Eye (tissue), 1 donor: ENCODE measurements around the gene SDS.

Source experiments
- DNase-seq: peaks from one replicate; pipeline ENCODE4 v3.0.0-alpha.2; 2015

SDS gene

GRCh38 chr12:113398346-113399290, 5.1 kb downstream of the SDS start:
- DNase-seq = no peak

GRCh38 chr12:113397497-113398197, 6.0 kb downstream of the SDS start:
- no peak for DNase-seq

- DNase-seq = no peak
Measured at GRCh38 chr12:113396828-113397496, 6.7 kb downstream of the SDS start.

GRCh38 chr12:113396200-113396599, 7.5 kb downstream of the SDS start:
- DNase-seq = no peak

- DNase-seq = no peak
Measured at GRCh38 chr12:113395119-113395518, 8.6 kb downstream of the SDS start.

- DNase-seq = no peak
Measured at GRCh38 chr12:113393749-113394148, 9.9 kb downstream of the SDS start.

GRCh38 chr12:113392988-113393579, 10.6 kb downstream of the SDS start:
- DNase-seq = no peak

- DNase-seq = no peak
Measured at GRCh38 chr12:113392520-113392919, 11.2 kb downstream of the SDS start.

GRCh38 chr12:113391650-113392337, 11.9 kb downstream of the SDS start:
- no peak for DNase-seq

GRCh38 chr12:113391145-113391544, 12.5 kb downstream of the SDS start:
- DNase-seq = no peak

GRCh38 chr12:113390064-113391043, 13.3 kb downstream of the SDS start:
- DNase-seq = no peak

- DNase-seq = no peak
Measured at GRCh38 chr12:113388351-113388750, 15.3 kb downstream of the SDS start.

- DNase-seq = no peak
Measured at GRCh38 chr12:113387631-113388030, 16.1 kb downstream of the SDS start.

GRCh38 chr12:113386866-113387566, 16.7 kb downstream of the SDS start:
- DNase-seq = no peak

GRCh38 chr12:113385282-113385882, 18.3 kb downstream of the SDS start:
- no peak for DNase-seq

- DNase-seq = no peak
Measured at GRCh38 chr12:113384778-113385177, 18.9 kb downstream of the SDS start.

GRCh38 chr12:113382206-113382605, 21.5 kb downstream of the SDS start:
- DNase-seq = no peak

GRCh38 chr12:113381220-113381619, 22.5 kb downstream of the SDS start:
- DNase-seq = no peak

GRCh38 chr12:113378291-113378690, 25.4 kb downstream of the SDS start:
- no peak for DNase-seq

GRCh38 chr12:113374823-113375428, 28.8 kb downstream of the SDS start:
- DNase-seq = no peak
